Esophagus mucosa (tissue), 1 donor: Measurements from ENCODE around the gene ARHGAP45. TPM values are rescaled to one million over a fixed set of nuclear protein-coding genes. Genes with fewer than 3 reads are reported as not detected.

Source experiments
- ATAC-seq: fragments of 200-7000 bp; cut with Tn5 transposase; one replicate; pipeline ENCODE4 v1.9.1; 2020
- total RNA-seq: library from RNA; stranded (reverse); gene quantifications from one replicate; pipeline ENCODE4 v1.2.4, GENCODE V29; 2023
- donor health status: DM: yes; HTN: yes; CAD: no.

The ARHGAP45 gene
- total RNA-seq, 1 donor from 2014 or later = 5.1 TPM

GRCh38 chr19:1040476-1041271, 26.3 kb upstream of the ARHGAP45 start:
- ATAC-seq = peak; percentile 68

- ATAC-seq = no peak
Observed at GRCh38 chr19:1041272-1041834, 25.6 kb upstream of the ARHGAP45 start.

DNA sequence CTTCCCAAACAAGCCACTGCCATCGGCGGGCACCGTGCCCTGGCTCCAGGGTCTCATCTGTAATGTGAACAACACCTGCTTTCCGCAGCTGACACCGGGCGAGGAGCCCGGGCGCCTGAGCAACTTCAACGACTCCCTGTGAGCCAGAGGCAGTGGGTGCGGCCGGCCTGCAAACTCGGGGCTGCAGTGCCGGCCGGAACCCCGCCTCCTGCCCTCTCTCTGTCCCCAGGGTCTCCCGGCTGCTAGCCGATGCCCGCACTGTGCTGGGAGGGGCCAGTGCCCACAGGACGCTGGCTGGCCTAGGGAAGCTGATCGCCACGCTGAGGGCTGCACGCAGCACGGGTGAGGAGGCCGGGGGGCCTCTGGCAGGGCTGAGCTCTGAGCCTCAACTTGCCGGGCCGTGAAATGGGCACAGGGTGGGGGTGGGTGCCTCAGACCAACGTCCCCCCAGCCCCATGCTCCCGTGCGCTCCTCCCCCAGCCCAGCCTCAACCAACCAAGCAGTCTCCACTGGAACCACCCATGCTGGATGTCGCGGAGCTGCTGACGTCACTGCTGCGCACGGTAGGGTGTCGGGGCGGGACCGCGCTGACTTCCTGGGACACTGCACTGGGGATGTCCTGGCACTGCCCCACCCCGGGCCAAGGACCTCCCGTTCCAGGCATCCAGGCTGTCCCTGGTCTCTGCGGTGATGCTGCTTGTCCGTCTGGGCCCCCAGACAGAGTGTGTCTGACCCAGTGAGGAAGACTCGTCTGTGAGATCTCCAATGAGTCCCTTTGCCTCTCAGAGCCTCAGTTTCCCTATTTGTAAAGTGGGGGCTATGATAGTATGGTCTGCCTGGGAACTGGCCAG, 24.9 kb upstream of the ARHGAP45 start:
- ATAC-seq = peak; percentile 53

DNA sequence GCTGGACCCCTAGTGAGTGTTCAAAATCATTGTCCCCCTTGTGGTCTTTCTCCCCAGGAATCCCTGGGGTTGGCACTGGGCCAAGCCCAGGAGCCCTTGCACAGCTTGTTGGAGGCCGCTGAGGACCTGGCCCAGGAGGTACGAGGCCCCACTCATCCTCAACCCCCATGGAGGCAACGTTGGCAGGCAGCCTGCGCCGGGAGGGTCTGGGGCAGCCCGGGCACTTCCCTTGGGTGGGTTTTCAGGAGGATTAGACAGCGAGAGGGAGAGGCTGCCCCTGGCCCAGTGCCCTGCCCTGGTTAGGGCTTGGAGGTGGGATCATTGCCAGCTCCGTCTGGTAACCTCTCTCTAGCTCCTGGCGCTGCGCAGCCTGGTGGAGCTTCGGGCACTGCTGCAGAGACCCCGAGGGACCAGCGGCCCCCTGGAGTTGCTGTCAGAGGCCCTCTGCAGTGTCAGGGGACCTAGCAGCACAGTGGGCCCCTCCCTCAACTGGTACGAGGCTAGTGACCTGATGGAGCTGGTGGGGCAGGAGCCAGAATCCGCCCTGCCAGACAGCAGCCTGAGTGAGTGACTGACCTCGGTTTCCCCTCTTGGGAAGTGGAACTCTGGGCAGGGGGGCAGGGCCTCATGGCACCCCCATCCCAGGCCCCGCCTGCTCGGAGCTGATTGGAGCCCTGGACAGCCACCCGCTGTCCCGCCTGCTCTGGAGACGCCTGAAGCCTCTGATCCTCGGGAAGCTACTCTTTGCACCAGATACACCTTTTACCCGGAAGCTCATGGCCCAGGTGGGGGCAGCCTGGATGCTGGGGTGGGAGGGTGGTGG, 24.1 kb upstream of the ARHGAP45 start:
- no peak for ATAC-seq

DNA sequence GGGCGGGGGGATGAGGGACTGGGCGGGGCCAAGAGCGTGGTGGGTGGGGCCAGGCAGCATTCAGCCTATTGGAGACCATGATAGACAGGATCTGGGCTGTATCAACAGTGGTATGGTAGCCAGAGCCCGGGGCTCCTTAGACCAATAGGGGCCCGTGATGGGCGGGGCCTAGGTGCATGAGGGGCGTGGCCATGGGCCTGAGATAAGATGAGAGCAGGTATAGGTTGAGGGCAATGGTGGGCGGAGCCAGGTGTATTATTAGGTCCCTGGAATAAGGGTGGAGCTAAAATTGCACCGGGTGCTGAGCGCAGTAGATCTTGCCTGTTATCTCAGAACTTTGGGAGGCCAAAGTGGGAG, 21.7 kb upstream of the ARHGAP45 start:
- ATAC-seq = peak; percentile 13

DNA sequence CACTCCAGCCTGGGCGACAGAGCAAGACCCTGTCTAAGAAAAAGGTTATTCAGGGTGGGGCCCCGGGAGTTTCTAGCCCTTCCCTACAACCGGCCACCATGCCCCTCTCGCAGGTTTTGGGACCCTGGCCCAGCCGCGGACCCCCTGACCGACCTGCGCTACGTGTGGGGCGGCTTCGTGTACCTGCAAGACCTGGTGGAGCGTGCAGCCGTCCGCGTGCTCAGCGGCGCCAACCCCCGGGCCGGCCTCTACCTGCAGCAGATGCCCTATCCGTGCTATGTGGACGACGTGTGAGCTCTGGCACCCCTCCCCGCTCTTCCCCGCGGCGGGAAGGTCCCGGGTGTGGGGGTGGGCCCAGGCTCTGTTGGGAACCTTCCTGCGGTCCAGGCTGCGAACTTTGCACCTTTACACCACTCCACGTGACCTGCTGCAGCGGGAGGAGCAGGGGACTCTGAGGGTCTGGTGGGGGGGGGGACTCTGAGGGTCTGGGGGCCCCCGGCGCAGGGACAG, 20.8 kb upstream of the ARHGAP45 start:
- ATAC-seq = no peak

DNA sequence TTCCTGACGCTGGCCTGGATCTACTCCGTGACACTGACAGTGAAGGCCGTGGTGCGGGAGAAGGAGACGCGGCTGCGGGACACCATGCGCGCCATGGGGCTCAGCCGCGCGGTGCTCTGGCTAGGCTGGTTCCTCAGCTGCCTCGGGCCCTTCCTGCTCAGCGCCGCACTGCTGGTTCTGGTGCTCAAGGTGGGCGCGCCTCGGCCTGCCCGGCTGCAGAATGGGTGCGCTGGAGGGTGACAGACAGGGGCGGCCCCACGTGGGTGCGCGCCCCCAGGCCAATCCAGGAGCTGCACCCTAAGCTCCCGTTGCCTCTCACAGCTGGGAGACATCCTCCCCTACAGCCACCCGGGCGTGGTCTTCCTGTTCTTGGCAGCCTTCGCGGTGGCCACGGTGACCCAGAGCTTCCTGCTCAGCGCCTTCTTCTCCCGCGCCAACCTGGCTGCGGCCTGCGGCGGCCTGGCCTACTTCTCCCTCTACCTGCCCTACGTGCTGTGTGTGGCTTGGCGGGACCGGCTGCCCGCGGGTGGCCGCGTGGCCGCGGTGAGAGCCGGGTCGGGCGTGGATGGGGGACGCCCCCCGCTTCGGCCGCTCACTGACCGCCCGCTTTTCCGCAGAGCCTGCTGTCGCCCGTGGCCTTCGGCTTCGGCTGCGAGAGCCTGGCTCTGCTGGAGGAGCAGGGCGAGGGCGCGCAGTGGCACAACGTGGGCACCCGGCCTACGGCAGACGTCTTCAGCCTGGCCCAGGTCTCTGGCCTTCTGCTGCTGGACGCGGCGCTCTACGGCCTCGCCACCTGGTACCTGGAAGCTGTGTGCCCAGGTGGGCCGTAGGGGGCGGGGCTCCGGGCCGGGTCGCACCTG, 19.9 kb upstream of the ARHGAP45 start:
- peak; percentile 70 for ATAC-seq

DNA sequence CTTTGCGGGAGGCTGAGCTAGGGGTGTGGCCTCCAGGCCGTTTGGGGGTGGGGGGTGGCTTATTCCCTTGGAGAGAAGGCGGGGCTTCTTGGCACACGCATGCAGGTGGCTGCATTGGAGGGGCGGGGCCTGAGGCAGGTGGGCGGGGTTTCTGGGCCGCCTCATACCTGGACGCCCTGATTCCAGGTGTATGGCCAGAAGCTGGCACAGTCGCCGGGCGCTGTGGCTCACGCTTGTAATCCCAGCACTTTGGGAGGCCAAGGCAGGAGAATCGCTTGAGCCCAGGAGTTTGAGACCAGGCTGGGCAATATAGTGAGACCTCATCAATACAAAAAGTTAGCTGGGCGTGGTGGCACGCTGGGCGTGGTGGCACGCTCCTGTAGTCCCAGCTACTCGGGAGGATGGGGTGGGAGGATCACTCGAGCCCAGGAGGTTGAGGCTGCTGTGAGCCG, 19.2 kb upstream of the ARHGAP45 start:
- ATAC-seq = peak; percentile 52

DNA sequence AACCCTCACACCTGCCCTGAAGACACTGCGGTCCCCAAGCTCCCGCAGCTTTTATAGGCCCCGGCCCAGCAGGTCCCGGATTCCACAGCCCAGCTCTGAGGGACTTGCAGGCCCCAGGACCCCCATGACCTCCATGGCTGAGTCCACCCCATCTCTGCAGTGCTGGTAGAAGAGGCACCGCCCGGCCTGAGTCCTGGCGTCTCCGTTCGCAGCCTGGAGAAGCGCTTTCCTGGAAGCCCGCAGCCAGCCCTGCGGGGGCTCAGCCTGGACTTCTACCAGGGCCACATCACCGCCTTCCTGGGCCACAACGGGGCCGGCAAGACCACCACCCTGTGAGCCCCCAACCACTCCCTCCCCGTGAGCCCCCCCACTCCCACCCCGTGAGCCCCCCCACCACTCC, 17.9 kb upstream of the ARHGAP45 start:
- no peak for ATAC-seq

DNA sequence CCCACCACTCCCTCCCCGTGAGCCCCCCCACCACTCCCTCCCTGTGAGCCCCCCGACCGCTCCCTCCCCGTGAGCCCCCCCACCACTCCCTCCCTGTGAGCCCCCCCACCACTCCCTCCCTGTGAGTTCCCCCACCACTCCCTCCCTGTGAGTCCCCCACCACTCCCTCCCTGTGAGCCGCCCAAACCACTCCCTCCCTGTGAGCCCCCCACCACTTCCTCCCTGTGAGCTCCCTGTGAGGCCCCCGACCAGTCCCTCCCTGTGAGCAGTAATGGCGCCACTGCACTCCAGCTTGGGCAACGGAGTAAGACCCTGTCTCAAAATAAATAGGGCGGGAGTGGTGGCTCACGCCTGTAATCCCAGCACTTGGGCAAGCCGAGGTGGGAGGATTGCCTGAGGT, 17.2 kb upstream of the ARHGAP45 start:
- ATAC-seq = no peak

- ATAC-seq = no peak
Observed at GRCh38 chr19:1050989-1051788, 15.8 kb upstream of the ARHGAP45 start.

GRCh38 chr19:1051791-1052190, 15.2 kb upstream of the ARHGAP45 start:
- ATAC-seq = no peak

DNA sequence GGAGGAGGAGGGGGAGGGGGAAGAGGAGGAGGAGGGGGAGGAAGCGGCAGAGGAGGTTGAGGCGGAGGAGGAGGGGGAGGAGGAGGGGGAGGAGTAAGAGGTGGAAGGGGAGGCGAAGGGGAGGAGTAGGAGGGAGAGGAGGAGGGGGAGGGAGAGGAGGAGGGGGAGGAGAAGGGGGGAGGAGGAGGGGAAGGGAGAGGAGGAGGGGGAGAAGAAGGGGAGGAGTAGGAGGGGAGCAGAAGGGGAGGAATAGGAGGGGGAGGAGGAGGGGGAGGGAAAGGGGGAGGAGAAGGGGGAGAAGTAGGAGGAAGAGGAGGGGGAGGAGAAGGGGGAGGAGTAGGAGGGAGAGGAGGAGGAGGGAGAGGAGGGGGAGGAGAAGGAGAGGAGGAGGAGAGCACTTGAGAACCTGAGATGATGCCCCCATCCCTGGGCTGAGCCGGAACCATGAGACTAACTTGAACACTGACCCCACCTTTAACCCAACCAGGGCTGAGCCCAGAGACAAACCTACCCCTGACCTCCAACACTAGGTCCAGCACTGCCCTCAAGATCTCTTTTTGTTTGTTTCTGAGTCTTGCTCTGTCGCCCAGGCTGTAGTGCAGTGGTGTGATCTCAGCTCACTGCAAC, 14.5 kb upstream of the ARHGAP45 start:
- ATAC-seq = no peak

GRCh38 chr19:1053176-1054101, 13.5 kb upstream of the ARHGAP45 start:
- no peak for ATAC-seq

DNA sequence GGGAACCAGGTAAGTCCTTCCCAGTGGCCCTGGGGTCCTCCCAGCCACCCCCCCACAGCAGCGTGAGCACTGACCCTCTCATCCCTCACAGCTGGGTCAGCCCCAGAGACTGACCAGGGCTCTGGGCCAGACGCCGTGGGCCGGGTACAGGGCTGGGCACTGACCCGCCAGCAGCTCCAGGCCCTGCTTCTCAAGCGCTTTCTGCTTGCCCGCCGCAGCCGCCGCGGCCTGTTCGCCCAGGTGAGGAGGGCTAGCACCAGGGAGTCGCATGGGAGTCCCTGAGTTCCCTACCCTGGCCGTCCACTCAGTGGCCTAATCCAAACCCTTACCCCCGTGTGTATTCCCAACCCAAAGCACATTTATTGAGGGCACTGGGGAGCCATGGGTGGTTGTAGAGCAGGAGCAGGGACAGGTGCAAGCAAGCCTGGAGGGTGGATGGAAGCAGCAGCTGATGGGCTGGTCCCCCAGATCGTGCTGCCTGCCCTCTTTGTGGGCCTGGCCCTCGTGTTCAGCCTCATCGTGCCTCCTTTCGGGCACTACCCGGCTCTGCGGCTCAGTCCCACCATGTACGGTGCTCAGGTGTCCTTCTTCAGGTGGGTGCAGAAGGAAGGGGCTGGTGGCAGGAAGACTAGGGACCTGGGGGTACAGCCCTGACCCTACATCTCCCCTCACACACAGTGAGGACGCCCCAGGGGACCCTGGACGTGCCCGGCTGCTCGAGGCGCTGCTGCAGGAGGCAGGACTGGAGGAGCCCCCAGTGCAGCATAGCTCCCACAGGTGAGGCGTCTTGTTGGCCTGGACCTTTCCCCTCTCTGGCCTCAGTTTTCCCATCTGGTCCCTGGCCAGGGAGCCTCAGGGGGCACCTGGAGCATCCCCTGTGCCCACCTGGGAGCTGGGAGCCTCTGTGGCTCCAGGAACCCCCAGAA, 12.6 kb upstream of the ARHGAP45 start:
- ATAC-seq = no peak

- ATAC-seq = no peak
Observed at GRCh38 chr19:1055028-1055425, 11.9 kb upstream of the ARHGAP45 start.

DNA sequence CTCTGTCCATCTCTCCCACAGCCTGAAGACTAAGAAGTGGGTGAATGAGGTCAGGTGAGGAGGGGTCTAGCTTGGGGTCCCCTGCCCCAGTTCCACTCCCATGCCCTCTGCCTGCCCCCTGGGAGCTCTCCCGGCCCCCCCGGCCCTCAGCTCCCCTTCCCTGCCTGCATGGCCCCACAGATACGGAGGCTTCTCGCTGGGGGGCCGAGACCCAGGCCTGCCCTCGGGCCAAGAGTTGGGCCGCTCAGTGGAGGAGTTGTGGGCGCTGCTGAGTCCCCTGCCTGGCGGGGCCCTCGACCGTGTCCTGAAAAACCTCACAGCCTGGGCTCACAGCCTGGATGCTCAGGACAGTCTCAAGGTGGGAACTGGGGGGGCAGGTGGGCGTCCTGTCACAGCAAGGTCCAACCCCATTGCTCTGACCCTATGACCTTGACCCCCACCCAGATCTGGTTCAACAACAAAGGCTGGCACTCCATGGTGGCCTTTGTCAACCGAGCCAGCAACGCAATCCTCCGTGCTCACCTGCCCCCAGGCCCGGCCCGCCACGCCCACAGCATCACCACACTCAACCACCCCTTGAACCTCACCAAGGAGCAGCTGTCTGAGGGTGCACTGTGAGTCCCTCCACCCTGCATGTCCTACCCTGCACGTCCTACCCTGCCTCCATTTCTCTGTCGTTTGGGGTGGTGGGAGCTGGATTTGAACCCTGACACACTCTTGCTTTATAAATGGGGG, 10.9 kb upstream of the ARHGAP45 start:
- no peak for ATAC-seq
